UCSD-AML1 (cell line): ENCODE results near the gene LDB1.

Experiments
- DNase-seq: peaks from one replicate; lab custom pipeline; 2025; ENCODE audit not compliant: unreplicated experiment; lab: John Stamatoyannopoulos, UW

The LDB1 gene

DNA sequence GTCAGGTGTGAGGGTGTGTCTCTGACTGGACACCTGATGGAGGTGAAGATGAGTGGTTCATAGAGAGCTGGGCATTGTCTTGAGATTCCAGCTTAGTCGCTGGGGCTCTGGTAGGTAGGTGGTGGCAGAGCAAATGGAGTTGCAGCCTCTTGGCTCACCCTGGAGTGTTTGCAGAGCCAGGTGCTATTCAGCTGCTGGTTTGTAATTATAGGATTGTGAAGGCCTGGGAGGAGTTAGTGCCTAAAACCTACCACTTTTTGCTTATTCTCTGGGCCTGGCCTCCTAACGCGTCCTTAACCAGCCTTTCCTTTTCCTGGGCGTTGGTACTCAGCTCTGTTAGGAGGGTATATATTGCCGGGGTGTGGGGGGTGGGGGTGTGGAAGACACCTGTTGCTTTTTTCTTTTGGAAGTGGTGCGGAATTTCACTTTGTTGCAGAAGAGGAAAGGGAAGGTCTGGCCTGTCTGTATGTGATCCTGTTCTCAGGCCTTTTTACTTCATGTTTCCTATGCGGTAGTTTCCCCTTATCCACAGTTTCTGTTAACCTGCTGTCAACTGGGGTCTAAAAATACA is 15.9 kb upstream of the LDB1 start:
- DNase-seq: no peak

DNA sequence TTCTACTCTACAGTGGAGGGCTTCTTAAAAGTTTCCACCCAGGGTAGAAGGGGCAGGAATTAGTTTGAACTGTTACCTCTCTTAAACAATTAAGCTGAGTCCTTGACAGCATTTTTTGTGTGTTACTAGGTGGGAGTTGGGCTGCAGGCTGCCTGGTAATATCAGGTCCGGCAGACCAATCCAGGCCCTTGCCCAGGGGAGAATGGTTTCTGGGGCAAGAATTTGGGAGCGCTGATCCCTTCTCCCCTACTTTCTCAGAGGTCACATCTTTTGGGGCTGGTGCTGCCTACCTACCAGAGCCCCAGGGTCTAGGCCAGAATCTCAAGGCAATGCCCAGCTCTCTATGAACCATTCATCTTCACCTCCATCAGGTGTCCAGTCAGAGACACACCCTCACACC is 14.2 kb upstream of the LDB1 start:
- DNase-seq: no peak

DNA sequence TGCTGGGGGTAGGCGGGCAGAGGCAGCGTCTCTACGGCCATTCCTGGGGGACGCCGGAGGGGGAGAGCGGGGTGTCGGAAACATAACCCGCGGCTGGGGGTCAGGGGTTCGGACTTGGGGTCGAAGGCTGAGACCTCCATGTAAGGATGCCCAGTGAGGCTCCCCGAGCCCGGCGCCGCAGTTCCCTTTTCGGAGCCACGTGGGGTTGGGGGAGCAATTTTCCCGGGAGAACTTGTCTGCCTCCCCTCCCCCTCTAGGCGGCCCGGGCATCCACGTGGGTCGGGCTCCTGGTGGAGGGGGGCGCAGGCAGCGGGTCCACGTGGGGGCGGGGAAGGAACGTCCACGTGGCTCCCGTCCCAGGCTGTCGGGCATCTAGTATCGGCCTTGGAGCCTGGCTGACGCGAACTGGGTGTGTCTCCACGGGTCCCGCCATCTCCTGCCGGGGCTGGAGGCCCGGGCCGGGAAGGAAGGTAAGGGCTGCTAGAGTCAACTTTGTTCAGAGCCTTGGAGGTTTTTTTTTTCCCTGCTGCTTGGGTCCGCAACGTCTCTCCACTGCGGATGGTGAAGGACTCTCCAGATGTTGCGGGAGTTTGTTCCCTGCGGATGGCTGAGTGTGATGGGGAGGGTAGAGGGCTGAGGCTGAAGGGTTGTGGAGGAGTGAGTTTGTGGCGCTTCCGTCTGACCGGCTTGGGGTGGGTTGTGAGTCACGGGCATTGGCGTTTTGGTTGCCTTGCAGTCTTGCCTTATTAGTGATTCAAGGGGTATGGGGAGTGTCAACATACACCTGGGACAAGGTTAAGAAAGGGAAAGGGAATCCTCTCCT is 13.4 kb upstream of the LDB1 start:
- peak; percentile 72 for DNase-seq

DNA sequence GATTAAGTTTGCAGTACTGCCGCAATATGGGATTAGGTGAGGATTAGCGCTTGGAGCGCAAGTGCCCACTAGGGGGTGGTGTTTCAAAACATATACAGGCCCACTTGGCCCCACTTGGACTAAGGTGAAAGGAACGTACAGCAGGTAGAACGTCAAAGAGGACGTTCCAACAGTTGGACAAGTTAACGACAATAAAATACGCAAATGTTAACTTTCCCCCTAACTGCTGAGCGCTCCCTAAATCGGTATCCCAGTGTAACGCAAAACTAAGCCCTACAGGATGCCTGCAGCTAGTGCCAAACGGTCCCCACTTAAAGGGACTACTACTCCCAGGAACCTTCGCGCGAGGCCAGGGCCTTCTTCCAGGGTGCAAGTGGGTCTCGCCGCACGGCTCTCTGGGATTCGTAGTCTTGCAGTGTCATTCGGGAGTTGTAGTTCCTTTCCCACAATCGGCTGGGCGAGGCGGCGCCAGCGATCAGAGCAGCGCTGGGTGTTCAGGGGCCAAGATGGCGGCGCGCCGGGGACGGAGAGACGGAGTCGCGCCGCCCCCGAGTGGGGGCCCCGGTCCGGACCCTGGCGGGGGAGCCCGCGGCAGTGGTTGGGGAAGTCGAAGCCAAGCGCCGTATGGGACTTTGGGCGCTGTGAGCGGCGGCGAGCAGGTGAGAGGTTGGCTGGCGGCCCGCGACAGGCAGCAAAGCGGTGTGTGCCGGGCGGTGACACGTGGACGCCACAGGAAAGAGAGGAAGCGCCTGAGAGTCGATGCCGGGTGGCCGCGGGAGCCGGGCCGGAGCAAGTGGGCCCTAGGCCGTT is 12.6 kb upstream of the LDB1 start, which contains the start of gene PPRC1:
Gene PPRC1, plus strand, starts transcription at position 478 of the 810 bp plus-strand sequence. Its CDS starts 29 bp downstream, at position 507.
- DNase-seq: peak; percentile 96

DNA sequence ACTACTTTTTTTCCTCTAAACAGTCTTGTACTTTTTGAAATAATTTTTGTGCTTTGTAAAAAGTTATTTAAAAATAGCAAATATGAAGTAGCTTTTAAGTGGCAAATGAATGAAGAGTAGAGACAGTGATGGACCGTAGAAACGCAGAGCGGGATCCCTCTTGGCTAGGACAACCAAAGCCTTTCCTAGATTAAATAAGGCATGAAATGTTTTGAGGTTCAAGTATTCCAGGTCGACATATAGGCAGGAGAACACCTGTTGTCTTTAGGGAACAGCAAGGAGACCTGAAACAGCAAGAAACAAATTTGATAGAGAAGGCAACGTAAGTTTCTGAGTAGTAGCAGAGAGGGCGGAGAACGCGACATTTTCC is 12.0 kb upstream of the LDB1 start:
- no peak for DNase-seq

DNA sequence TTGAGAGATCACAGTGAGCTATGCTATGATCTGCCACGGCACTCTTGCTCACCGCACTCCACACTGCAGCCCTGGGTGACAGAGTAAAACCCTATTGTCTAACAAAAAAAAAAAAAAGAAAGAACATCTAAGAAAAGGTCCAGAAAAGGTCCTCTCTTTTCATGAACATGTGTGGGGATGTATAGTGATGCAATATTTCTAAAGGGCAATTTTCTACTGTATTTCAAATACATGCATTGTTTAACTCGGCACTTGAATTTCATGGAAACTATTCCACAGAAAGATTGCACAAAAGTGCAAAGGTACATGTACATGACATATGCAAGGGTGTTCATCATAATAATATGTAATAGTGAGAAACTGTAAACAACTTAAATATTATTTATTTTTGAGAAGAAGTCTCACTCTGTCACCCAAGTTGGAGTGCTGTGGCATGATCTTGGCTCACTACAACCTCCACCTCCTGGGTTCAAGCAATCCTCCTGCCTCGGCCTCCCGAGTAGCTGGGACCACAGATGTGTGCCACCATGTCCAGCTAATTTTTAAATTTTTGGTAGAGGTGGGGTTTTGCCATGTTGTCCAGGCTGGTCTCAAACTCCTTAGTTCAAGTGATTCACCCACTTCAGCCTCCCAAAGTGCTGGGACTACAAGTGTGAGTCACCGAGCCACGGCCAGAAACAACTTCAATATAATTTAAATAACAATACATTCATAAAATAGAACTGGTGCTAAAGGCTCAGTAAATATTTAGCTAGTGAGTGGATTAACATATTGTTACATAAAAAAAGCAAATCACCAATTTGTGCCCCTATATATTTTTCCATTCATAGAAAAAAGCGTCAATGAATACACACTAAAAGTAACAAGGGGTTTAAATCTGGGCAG is 11.4 kb upstream of the LDB1 start:
- no peak for DNase-seq

DNA sequence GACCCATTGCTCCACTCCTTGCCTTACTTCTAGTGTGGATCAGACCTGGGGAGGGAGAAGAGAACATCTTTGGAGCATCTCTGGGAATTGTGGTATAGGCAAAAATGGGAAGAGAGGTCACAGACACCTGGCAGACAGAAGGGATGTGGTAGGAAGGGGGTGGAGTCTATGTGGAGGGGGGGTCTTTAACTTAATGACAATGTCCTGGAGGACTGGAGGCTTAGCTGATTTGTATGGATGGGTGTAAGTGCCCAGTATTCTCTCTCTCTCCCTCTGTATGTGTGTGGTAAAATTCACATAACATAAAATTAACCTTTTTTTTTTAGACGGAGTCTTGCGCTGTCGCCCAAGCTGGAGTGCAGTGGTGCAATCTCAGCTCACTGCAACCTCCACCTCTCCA is 3.1 kb upstream of the LDB1 start:
- no peak for DNase-seq

DNA sequence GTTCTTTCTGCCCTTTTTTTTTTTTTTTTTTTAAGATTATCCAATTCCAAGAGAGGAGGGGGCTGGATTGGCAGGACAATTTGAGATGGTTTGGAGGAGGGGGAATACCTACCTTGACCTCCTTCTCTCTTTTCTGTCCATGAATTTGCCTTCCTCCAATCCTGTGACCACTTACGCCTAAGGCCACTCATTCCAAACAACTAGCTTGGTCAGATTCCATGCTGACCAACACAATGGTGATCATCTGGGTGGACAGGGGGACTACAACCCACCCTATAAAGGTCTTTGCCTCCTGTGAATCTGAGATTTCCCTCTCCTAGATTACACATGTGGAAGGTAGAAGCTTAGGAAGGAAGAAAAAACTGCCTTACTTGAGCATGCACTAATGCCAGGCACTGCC is 2.3 kb upstream of the LDB1 start:
- no peak for DNase-seq

DNA sequence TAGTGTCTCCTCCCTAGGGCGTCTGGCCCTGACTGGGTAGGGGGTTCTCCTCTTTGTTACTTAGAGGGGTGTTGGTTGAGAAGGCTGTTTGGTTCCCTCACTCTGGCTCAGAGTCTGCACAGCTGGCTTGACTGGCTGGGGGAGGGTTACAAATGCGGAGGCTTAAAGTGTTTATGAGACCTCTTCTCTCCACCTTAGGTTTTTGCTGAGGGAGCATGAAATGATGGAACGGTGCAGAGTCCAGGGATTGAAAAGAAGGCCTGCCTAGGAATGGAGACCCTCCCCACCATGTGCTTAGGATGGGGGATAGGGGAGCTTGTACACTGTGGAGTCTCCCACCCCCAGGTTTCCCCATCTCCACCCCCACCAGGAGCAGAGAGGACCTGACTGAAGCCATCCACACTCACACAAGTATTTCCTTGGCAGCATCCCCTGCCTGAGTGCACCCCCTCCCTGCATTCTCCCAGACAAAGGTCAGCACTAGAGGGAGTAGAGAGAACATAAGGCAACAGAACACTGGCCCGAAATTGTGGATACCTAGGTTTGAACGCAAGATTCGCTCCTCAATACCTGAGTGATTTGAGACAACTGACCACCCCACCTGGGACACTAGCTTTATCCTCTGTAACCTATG is 1.7 kb upstream of the LDB1 start:
- no peak for DNase-seq

DNA sequence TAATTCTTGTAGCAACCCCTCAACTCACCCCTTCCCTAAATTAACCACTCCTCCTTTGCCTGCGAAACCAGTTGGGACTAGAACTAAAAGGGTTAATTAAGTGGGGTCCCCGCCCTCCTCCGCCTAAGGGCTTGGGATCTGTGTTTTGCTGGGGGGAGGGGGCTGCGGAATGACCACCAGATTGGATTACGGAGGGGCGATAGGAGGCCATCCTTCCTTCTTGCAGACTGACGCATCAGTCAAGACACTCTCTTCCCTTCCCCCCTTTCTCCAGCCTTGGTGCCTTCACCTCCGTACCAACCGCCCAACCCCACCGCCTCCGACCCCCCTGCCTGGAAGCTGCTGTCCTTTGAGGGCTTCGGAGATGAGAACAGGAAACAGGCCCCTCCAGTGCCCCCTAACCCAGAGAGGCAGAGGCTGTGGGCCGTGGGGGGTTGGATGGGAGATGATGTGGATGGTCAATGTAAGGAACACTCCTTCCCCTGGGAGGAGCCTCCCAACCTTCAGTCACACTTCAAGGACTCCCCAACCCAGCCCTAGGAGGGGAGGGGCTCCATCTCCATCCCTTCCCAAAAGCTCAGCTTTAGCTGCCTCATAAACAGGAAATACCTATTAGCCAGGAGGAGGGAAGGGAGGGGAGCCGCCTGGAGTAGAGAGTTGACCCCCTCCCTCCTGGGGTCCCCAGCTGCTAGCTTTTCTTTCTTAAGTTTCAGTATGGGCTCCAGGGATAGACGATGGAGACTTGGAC is 997 bp upstream of the LDB1 start:
- peak; percentile 55 for DNase-seq

DNA sequence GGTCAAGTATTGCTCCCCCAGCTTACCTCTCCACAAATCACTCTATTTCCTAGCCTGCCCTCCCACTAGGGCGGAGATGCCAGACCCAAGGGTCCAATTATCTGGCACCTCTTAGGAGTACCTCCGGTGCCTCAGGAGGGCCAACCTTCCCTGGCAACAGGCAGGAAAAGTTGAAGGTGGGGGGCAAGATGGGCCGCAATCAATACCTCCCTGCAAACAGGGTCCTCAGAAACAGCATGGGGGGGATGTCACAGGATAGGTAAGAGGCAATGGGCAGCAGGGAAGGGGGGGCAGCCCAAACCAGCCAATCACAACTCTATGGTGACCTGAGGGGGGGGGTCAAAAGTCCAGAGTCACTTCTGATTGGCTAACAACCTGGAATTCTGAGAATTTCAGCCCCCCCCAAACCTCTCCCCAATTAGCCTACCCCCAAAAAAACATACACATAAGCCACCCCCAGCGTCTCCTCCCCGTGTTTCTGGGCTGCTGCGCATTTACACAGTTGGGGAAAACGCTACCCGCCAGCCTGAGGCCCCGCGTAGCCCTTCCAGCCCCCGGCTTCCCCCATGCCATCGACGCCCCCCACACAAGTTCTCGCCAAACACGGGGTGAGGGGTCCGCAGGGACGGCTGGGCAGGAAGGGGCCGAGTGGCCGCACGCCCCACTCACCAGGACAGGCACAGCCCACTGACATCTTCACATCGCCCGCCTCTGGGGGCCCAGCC is 589 bp downstream of the LDB1 start:
- peak; percentile 68 for DNase-seq

DNA sequence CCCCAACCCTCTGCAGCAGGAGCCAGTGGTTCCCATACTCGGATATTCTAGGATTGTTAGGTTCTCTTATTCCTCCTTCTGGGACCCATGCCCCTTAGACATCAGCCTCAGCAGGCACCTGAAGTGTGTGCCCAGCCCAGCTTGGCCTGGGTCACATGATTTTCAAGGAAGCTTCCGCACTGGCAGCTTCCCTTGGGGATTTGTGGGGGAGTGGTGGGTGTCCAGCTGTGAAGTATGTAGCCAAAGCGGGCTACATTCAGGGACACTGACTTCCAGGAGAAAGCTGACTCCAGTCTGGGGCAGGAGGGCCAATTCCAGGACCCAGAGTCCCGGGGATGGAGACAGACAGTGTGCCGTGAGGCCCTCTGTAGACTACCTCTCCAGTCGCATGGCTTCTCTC is 1.3 kb downstream of the LDB1 start:
- peak; percentile 58 for DNase-seq

DNA sequence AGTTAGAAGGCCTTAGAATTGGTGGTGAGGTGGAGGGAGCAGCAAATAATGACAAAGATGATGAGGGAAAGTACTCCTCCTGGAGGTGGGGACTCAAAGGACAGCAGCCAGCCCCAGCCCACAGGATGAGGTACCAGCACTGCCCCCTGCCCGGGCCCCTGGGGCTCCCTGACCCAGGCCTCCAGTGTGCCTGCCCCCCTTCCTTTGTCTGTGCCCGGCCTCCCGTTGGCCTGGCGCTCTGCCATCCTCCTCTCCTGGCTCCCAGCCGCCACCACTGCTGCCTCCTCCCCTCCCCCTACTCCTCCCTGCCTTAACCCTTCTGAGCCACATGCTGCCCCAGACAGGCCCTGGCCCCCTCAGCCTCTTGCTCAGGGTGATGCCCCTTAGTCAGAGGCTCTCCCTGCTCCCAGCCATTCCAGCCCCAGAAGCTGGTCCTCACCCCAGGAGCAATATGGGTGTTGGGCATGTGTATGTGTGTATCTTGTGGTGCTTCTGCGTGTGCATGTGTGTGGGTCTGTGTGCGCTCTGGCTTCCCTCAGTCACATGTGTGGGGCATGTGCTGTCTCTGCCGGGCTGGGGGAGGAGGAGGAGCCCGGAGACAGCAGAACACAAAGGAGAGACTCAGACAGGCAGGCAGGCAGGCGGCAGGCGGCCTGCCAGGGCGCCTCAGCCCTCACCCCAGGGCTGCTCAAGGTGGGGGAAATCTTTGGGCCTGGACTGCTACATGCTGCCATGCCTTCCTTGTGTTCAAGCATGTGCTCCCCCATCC is 2.6 kb downstream of the LDB1 start:
- peak; percentile 79 for DNase-seq

DNA sequence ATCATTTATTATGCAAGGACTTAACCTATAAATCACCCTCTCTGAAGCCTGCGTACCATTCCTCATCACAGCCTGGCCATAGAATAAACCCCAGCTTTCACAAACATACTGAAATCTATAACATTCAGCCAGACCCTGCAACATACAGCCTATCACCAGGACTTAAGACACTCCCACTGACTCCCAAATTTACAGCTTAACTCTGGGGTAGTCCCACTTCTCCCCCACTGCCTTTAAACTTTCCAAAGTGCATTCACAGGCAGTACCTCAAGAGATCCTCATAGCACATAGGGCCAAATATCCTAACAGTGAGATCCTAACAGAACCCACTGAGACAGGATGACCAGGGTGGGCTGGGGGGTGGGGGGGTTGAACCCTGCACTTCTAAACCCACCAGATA is 3.5 kb downstream of the LDB1 start:
- no peak for DNase-seq

DNA sequence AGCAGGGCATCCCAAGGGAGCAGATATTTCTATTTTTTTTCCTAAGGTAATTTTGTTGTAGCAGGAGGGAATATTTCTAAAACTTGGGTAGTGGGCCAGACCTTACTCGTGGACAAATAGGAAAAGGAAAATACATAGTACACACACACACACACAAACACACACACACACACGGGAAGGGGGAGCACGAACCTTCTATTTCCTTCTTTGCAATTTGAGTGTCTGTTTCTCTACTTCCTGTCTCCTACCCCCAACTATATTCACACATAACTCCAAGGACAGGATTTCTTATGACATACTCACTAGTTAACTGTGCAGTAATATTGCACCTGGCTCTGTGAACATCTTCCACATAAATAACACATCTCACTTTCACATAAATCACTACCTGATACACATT is 4.4 kb downstream of the LDB1 start:
- DNase-seq: no peak

DNA sequence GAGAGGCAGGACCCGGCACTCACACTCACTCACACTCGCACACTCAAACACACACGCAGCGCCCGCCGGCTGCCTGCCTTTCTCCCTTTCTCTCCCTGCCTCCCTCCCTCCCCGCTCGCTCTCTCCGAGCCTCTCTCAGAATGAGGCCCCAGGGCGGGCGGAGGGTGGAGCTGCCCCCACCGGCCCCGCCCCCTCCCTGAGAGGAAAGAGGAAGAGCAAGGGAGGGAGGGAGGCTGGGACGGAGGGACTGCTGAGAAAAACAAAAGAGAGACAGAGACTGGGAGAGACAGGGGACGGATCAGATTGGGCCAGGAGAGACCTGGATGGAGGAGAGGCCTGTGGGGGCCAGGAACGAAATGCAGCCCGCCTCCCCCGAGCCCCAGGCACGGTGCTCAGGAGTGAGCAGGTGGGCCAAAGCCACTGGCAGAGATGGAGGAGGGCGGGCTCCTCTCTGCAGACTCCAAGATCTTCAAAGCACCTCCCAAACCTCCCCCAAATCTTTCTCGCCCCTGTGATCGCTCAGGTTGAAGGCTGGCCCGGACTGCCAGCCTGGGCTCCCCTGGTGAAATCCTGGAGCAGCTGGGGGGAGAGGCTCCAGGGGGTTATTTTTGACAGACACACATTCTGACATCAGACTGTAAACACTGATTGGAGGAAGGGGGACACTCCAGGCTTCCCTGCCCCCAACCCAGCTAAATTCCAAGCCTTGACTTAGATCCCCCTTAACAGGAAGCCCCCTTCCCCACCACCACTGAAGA is 5.1 kb downstream of the LDB1 start:
- peak; percentile 89 for DNase-seq

DNA sequence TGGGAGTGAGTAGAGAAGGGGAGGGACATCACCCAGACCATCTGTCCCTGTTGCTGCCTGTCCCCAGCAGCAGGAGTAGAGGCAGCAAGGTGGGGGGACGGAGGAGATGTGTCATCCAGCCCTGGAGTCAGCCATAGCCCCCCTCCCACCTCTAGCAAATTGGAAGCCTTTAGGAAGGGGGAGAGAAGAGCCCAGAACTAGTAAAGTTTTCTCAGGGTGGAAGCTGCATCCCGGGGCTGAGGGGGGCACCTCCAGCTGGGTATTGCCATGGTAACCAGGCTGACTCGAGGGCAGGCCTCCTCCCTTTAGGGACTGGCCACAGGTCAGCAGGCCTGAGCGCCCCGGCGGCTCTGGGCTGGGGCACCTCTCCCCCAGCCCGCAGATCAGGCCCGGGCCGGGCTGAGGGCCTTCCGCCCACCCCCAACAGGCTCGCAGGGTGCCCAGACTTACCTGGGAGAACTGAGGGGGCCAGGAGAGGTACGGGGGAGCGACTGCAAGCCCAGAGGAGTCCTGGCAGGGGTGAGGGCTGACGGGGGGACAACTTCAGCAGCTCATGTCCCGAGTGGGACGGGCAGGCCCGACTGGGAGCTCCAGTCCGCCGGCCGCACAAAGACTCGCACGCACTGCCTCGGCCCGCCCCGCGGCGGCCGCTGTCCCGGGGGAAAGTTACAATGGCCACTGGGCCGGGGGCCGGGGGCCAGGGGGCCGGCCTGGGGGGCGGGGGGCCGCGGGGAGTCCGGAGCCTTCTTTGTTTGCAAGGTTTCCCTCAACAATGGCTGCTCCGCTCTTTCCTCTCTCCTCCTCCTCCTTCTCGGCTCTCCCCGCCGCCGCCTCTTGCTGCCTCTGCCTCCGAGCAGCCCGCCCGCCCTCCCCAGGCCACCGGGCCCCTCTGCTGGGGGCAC is 6.0 kb downstream of the LDB1 start:
- DNase-seq: no peak
